ENCODE measurements around the gene VILL. TPM values are rescaled to one million over a fixed set of nuclear protein-coding genes. Genes with fewer than 3 reads are reported as not detected.
"Not testable (repeated sequence)": the region's sequence is repeated elsewhere in the genome, so short reads cannot be mapped to it uniquely, and the experiment has no call there.

VILL gene
- polyA plus RNA-seq, 2 of the 4 experiments (the other 2 are of a cell fraction) = 0.05 to 0.22 TPM

GRCh38 chr3:38031022-38031994 is 40.7 kb downstream of the VILL start (continued):
- TF ChIP-seq USF2 (IDR thresholded peaks at IDR 0.05) = no peak
- TF ChIP-seq MAX (IDR thresholded peaks at IDR 0.05) = peak; percentile 47; the same call in 1 of the 2 replicates
- TF ChIP-seq KDM5A (IDR thresholded peaks at IDR 0.05) = no peak
- no peak for TF ChIP-seq RNF2 (IDR thresholded peaks at IDR 0.05; ENCODE audit: borderline replicate concordance, low read depth)
- TF ChIP-seq ZC3H11A (IDR thresholded peaks at IDR 0.05) = no peak
- no peak for TF ChIP-seq HDAC2 (IDR thresholded peaks at IDR 0.05)
- TF ChIP-seq EHMT2 (IDR thresholded peaks at IDR 0.05; ENCODE audit: low read depth) = no peak
- no peak for TF ChIP-seq TP53 (CRISPR knock-in tag; IDR thresholded peaks at IDR 0.05)
- no peak for TF ChIP-seq FOSL2 (IDR thresholded peaks at IDR 0.05)
- peak; percentile 44 for TF ChIP-seq FOSL2 (CRISPR knock-in tag; IDR thresholded peaks at IDR 0.05)
- 0 out of 2 replicates have a peak, but pooled peaks have one; percentile 17 for TF ChIP-seq POLR2A (IDR thresholded peaks at IDR 0.05; ENCODE audit: low read length)
- TF ChIP-seq CBX2 (IDR thresholded peaks at IDR 0.05; ENCODE audit: borderline replicate concordance, low read depth) = no peak

GRCh38 chr3:38032328-38032865 is 41.8 kb downstream of the VILL start:
- H3K4me2 ChIP-seq = no peak overlapping the region
- no peaks in the 10 kb centered on the region for H3K9me3 ChIP-seq
- DNase-seq (ENCODE audit: low read depth in 1 of 2, low spot score in 1 of 2) = no peak
- peak overlapping the region in 1 of 2 experiments; percentile 88; a peak in 3 of 6 replicates for H3K27ac ChIP-seq
- peaks cover 24% of the 10 kb centered on the region for H3K4me1 ChIP-seq
- no peak for FAIRE-seq
- 85% methylated on average over 1 of the region's 1 CpG for WGBS (ENCODE audit: missing lambda C conversion rate)
- TF ChIP-seq SMC3 (IDR thresholded peaks at IDR 0.05) = no peak
- TF ChIP-seq JUNB (IDR thresholded peaks at IDR 0.05) = no peak
- TF ChIP-seq TP53 (CRISPR knock-in tag; IDR thresholded peaks at IDR 0.05) = no peak
- TF ChIP-seq USF2 (IDR thresholded peaks at IDR 0.05) = no peak
- TF ChIP-seq TFCP2L1 (CRISPR knock-in tag; IDR thresholded peaks at IDR 0.05) = no peak
- TF ChIP-seq CBX8 (IDR thresholded peaks at IDR 0.05) = no peak
- TF ChIP-seq MYC (IDR thresholded peaks at IDR 0.05; ENCODE audit: borderline replicate concordance, low read length) = no peak
- TF ChIP-seq REST (IDR thresholded peaks at IDR 0.05) = no peak
- no peak for TF ChIP-seq NPAS2 (CRISPR knock-in tag; IDR thresholded peaks at IDR 0.05; ENCODE audit: borderline replicate concordance)
- TF ChIP-seq CEBPB (IDR thresholded peaks at IDR 0.05) = no peak
- no peak for TF ChIP-seq POLR2AphosphoS2 (conservative IDR thresholded peaks at IDR 0.05; ENCODE audit: low read length)
- TF ChIP-seq HDAC2 (IDR thresholded peaks at IDR 0.05) = no peak
- TF ChIP-seq EHMT2 (IDR thresholded peaks at IDR 0.05; ENCODE audit: low read depth) = no peak
- no peak for TF ChIP-seq SREBF2 (IDR thresholded peaks at IDR 0.05)
- TF ChIP-seq MAFK (IDR thresholded peaks at IDR 0.05; ENCODE audit: partially characterized antibody) = no peak
- no peak for TF ChIP-seq JUN (IDR thresholded peaks at IDR 0.05)
- ATAC-seq = no peak
- POLR2A ChIA-PET = no interaction called here
- H3K4me3 ChIP-seq = no peak overlapping the region
- CTCF ChIA-PET = interaction anchor here (1.0 to 1.9 kb wide), 2 partner anchors 29 to 253 kb away, joined by 4 to 7 read pairs; no protein-coding TSS in a partner anchor

- H3K4me3 ChIP-seq; POLR2A ChIA-PET; ATAC-seq; H3K27ac ChIP-seq; CTCF ChIA-PET; H3K9me3 ChIP-seq; DNase-seq (ENCODE audit: low read depth in 1 of 2, low spot score in 1 of 2); H3K4me2 ChIP-seq; FAIRE-seq: not testable (repeated sequence)
- H3K4me1 ChIP-seq = peaks cover 24% of the 10 kb centered on the region
- 89% methylated on average over 7 of the region's 7 CpGs for WGBS (ENCODE audit: missing lambda C conversion rate)
These were observed 43.0 kb downstream of the VILL start for GRCh38 chr3:38033586-38033985.

GRCh38 chr3:38034335-38034734 is 43.7 kb downstream of the VILL start:
- H3K27ac ChIP-seq; CTCF ChIA-PET; H3K4me3 ChIP-seq; H3K4me2 ChIP-seq; ATAC-seq; FAIRE-seq; H3K9me3 ChIP-seq; POLR2A ChIA-PET; DNase-seq (ENCODE audit: low read depth in 1 of 2, low spot score in 1 of 2): not testable (repeated sequence)
- H3K4me1 ChIP-seq = peaks cover 24% of the 10 kb centered on the region
- WGBS (ENCODE audit: missing lambda C conversion rate) = 79% methylated on average over 9 of the region's 9 CpGs
